K562 (cell line): ENCODE results near the gene STRIP1. TPM values are rescaled to one million over a fixed set of nuclear protein-coding genes. Genes with fewer than 3 reads are reported as not detected.

Experiments used
- ATAC-seq: fragments of 200-7000 bp; cut with Tn5 transposase; 3 replicates; pipeline ENCODE4 v1.9.1; 2020; ENCODE audit warnings: moderate library complexity
- BruUV-seq: library from RNA; stranded (reverse); fragments of 400-500 nt; replicated peaks from 2 replicates; lab custom pipeline; 2021; lab: Mats Ljungman, UMichigan
- CTCF ChIA-PET: fragments of 300-600 bp; formaldehyde crosslinking; extraction: SDS; loops from one replicate; lab custom pipeline; 2021; ENCODE audit warnings: low intra/inter-chr PET ratio; lab: Yijun Ruan, JAX
- POLR2A ChIA-PET: fragments of 300-600, 350-650 bp; sonication (Branson Sonifier 250); formaldehyde crosslinking; extraction: SDS; loops from one replicate; lab custom pipeline; 2021; ENCODE audit warnings: antibody characterized with exemption, inconsistent platforms; lab: Yijun Ruan, JAX
- DNase-seq, 4 experiments: peaks; one replicate each; pipeline versions ENCODE4 v3.0.0 to v3.0.0-alpha.2; 2011 to 2018; ENCODE audit warnings: low spot score in 3 of 4, mixed read lengths in 3 of 4; ENCODE audit errors: extremely low read depth in 1 of 4
- FAIRE-seq: peaks from 2 replicates; lab custom pipeline; 2011; peaks lifted over from hg19 to GRCh38; lab: Jason Lieb, UNC
- H2AFZ ChIP-seq: 2 replicates; pipeline ENCODE4 v1.6.0; 2011; ENCODE audit warnings: low read depth, low read length, control low read depth, inconsistent platforms
- H3K27ac ChIP-seq: fragments of 200-600 bp; 3 replicates; pipeline ENCODE4 v1.8.0; 2011; ENCODE audit warnings: low read depth, mild to moderate bottlenecking, control low read depth, inconsistent platforms, low read length, moderate library complexity, mixed read lengths; ENCODE audit errors: extremely low read depth
- H3K27me3 ChIP-seq, 2 experiments: fragments of 300-600 bp in 1 of 2; 2 replicates in 1 of 2; 3 replicates in 1 of 2; pipeline versions ENCODE4 v1.6.0 to v1.8.0; 2011; ENCODE audit warnings: inconsistent platforms in 2 of 2, low read length in 2 of 2, mild to moderate bottlenecking in 1 of 2, mixed read lengths in 1 of 2, moderate library complexity in 1 of 2; ENCODE audit not compliant: control insufficient read depth in 2 of 2, insufficient read depth in 2 of 2
- H3K36me3 ChIP-seq: fragments of 300-600 bp; 3 replicates; pipeline ENCODE4 v1.8.0; 2011; ENCODE audit warnings: mild to moderate bottlenecking, low read length, inconsistent platforms; ENCODE audit not compliant: control insufficient read depth, insufficient read depth
- H3K4me1 ChIP-seq, 2 experiments: fragments of 200-600 bp in 1 of 2; replicated peaks in 1 of 2; 2 replicates in 1 of 2; 3 replicates in 1 of 2; pipeline versions ENCODE4 v1.5.1 to v1.8.0; 2011; ENCODE audit warnings: inconsistent platforms in 2 of 2, low read length in 2 of 2, mild to moderate bottlenecking in 1 of 2, mixed read lengths in 1 of 2, moderate library complexity in 1 of 2; ENCODE audit not compliant: control insufficient read depth in 2 of 2, insufficient read depth in 2 of 2
- H3K4me2 ChIP-seq: 2 replicates; pipeline ENCODE4 v1.6.1; 2011; ENCODE audit warnings: low read length, control low read depth, inconsistent platforms, mixed read lengths; ENCODE audit not compliant: insufficient read depth
- H3K4me3 ChIP-seq: fragments of 200-600 bp; sonication (generic), shearing (Covaris generic); 2 replicates; pipeline ENCODE4 v1.5.1; 2016; ENCODE audit warnings: control low read depth, inconsistent platforms
- H3K79me2 ChIP-seq: fragments of 200-600 bp; 3 replicates; pipeline ENCODE4 v1.8.0; 2011; ENCODE audit warnings: low read length, inconsistent platforms; ENCODE audit not compliant: control insufficient read depth, insufficient read depth
- H3K9ac ChIP-seq, 2 experiments: 2 replicates each; pipeline versions ENCODE4 v1.6.0 to v1.6.1; 2011; ENCODE audit warnings: low read depth in 2 of 2, low read length in 2 of 2, control low read depth in 1 of 2, inconsistent platforms in 1 of 2, mild to moderate bottlenecking in 1 of 2, mixed read lengths in 1 of 2; ENCODE audit not compliant: insufficient read depth in 1 of 2
- H3K9me1 ChIP-seq: one replicate; pipeline ENCODE4 v1.6.0; 2011; ENCODE audit warnings: inconsistent platforms, mild to moderate bottlenecking, low read length, moderate library complexity; ENCODE audit not compliant: control insufficient read depth, insufficient read depth
- H3K9me3 ChIP-seq: replicated peaks from 2 replicates; pipeline ENCODE4 v1.5.1; 2011; ENCODE audit warnings: low read depth, low read length, inconsistent platforms; ENCODE audit not compliant: control insufficient read depth, insufficient read depth
- H4K20me1 ChIP-seq: replicated peaks from 2 replicates; pipeline ENCODE4 v1.6.1; 2011; ENCODE audit warnings: low read length, inconsistent platforms, mixed read lengths; ENCODE audit not compliant: control insufficient read depth, insufficient read depth
- CBFA2T2 ChIP-seq: fragments of 450-650 bp; conservative IDR thresholded peaks from 2 replicates; pipeline ENCODE4 v1.6.1; 2017; ENCODE audit warnings: mild to moderate bottlenecking
- FOXA3 ChIP-seq, 2 experiments: fragments of 450-650 bp in 1 of 2; sonication (generic) in 1 of 2; formaldehyde crosslinking; IDR thresholded peaks in 1 of 2; conservative IDR thresholded peaks in 1 of 2; 2 replicates each; pipeline versions ENCODE4 v1.4.0 to v1.8.0; 2020 to 2022; ENCODE audit warnings: mild to moderate bottlenecking in 2 of 2, missing genetic modification reagents in 1 of 2
- HBP1 ChIP-seq: fragments of 450-650 bp; formaldehyde crosslinking; IDR thresholded peaks from 2 replicates; pipeline ENCODE4 v1.4.0; 2022; ENCODE audit warnings: missing genetic modification characterization
- ID3 ChIP-seq, 2 experiments: fragments of 250-450 bp in 1 of 2; fragments of 450-650 bp in 1 of 2; sonication (Bioruptor Pico) in 1 of 2; IDR thresholded peaks; 2 replicates each; pipeline versions ENCODE4 v1.6.1 to v1.8.0; 2016 to 2021; ENCODE audit warnings: mild to moderate bottlenecking in 2 of 2, moderate library complexity in 2 of 2, missing compliant biosample characterization in 1 of 2, missing genetic modification characterization in 1 of 2
- MAFF ChIP-seq: IDR thresholded peaks from 2 replicates; pipeline ENCODE4 v1.6.1; 2012; ENCODE audit warnings: low read length, improper control_type of control experiment
- NFIC ChIP-seq: fragments of 450-650 bp; IDR thresholded peaks from 2 replicates; pipeline ENCODE4 v1.6.1; 2017; ENCODE audit warnings: mild to moderate bottlenecking, inconsistent platforms
- NR2C1 ChIP-seq, 2 experiments: fragments of 450-650 bp; IDR thresholded peaks; 2 replicates each; pipeline ENCODE4 v1.6.1; 2017; ENCODE audit warnings: mild to moderate bottlenecking in 2 of 2, antibody characterized with exemption in 1 of 2, inconsistent platforms in 1 of 2, missing compliant biosample characterization in 1 of 2, missing genetic modification characterization in 1 of 2
- OTX1 ChIP-seq: fragments of 450-650 bp; formaldehyde crosslinking; IDR thresholded peaks from 2 replicates; pipeline ENCODE4 v1.4.0; 2022; ENCODE audit warnings: mild to moderate bottlenecking
- RBM25 ChIP-seq: fragments of 200-400 bp; formaldehyde crosslinking; IDR thresholded peaks from 2 replicates; pipeline ENCODE4 v1.6.1; 2018; ENCODE audit warnings: low read length, low read depth, moderate library complexity; ENCODE audit not compliant: severe bottlenecking
- WGBS: fragments of 100-300 bp; shearing (Covaris generic); methylation state at CpG from one replicate; pipeline ENCODE4 v1.1.6; 2016; ENCODE audit warnings: low coverage, mixed read lengths; ENCODE audit not compliant: insufficient coverage; ENCODE audit errors: missing lambda C conversion rate; 5-methylcytosine and 5-hydroxymethylcytosine counted together
- in situ Hi-C: fragments of 300-500 bp; cut with MboI; formaldehyde crosslinking; loops from 4 replicates; pipeline ENCODE4 v1.15.0; 2018; ENCODE audit warnings: inconsistent platforms, mixed read lengths
- intact Hi-C: fragments of 100-400 bp; cut with micrococcal nuclease; formaldehyde crosslinking; loops from 2 replicates; pipeline ENCODE4 v1.14.2; 2022
- polyA plus RNA-seq, 8 experiments: library from polyadenylated mRNA; depleted of rRNA in 4 of 8; stranded (reverse) in 5 of 8; unstranded in 3 of 8; fragments of >200 nt; fragmentation: Nextera tagmentation in 2 of 8; fragmentation: Illumina TruSeq in 1 of 8; extraction: Ambion mirVana in 2 of 8; extraction: Trizol in 1 of 8; gene quantifications; 2 replicates each; pipeline versions ENCODE4 v1.2.1 to v1.2.3, GENCODE V29; 2011 to 2014; ENCODE audit warnings: inconsistent platforms in 1 of 8, missing spikeins in 1 of 8
- total RNA-seq, 7 experiments: library from RNA; depleted of rRNA in 6 of 7; stranded (reverse); fragments of >200 nt in 6 of 7; fragmentation: Illumina TruSeq in 2 of 7; extraction: Trizol in 2 of 7; gene quantifications; 2 replicates each; pipeline versions ENCODE4 v1.2.1 to v1.2.3, GENCODE V29; 2011 to 2021; ENCODE audit warnings: low replicate concordance in 1 of 7

Gene STRIP1
- total and polyA plus RNA-seq, 9 of the 15 experiments (the other 6 are each of a cell fraction or from before 2014, with no cell fraction given), result 9.9 to 42.3 (median 32.0) TPM

- TF ChIP-seq NR2C1 (IDR thresholded peaks at IDR 0.05) (no peak), NR2C1 (tag; IDR thresholded peaks at IDR 0.05) (peak; percentile 57), OTX1 (CRISPR knock-in tag) (no peak), ID3 (CRISPR knock-in tag; IDR thresholded peaks at IDR 0.05) (no peak), ID3 (tag; IDR thresholded peaks at IDR 0.05) (peak; percentile 58; the same call in 1 of the 2 replicates), RBM25 (no peak)
Measured at GRCh38 chr1:110003747-110004428, 30.5 kb upstream of the STRIP1 start (continued).

GRCh38 chr1:110004583-110004982 lies 29.8 kb upstream of the STRIP1 start:
- Histone ChIP-seq H3K79me2 (peaks cover 56% of the 10 kb centered on the region), H3K4me2 (peak overlapping the region; percentile 71), H3K27ac (peak overlapping the region; percentile 87; the same call in 2 of the 3 replicates), H3K27me3 (no peaks in the 10 kb centered on the region), H3K9ac (0 out of 4 replicates have a peak overlapping the region, but pooled peaks of 1 of the 2 experiments have one; percentile 42), H2AFZ (no peak overlapping the region), H3K36me3 (peaks cover 25% of the 10 kb centered on the region), H4K20me1 (no peaks in the 10 kb centered on the region), H3K4me1 (peaks cover 14 to 37% of the 10 kb centered on the region in 2 experiments), H3K9me1 (no peaks in the 10 kb centered on the region), H3K9me3 (no peaks in the 10 kb centered on the region), H3K4me3 (peak overlapping the region; percentile 8; the same call in 1 of the 2 replicates)
- ChIA-PET POLR2A (interaction anchor here (1.0 to 1.5 kb wide), 4 partner anchors 12 to 30 kb away, joined by 4 to 21 read pairs (median 6); partner anchors contain the start of genes AHCYL1 and STRIP1), CTCF (no interaction called here)
- in situ Hi-C loops (no loop called here), intact Hi-C loops (no loop called here)
- WGBS, result 54% methylated on average over 1 of the region's 1 CpG
- no peak for DNase-seq
- FAIRE-seq, result no peak
- ATAC-seq, result no peak
- TF ChIP-seq MAFF, result peak; percentile 3; the same call in 1 of the 2 replicates
- no peak for TF ChIP-seq FOXA3 (CRISPR knock-in tag; conservative IDR thresholded peaks at IDR 0.05 in 1 of 2, IDR thresholded peaks at IDR 0.05 in 1 of 2)
- 0 out of 2 replicates have a peak, but pooled peaks have one; percentile 1 for TF ChIP-seq HBP1
- TF ChIP-seq NFIC, result peak; percentile 82
- no peak for TF ChIP-seq CBFA2T2
- no TSS peak for BruUV-seq
